ENCODE results near the gene TRAF2.

The TRAF2 gene

GRCh38 chr9:136953771-136954269 is 67.5 kb downstream of the TRAF2 start:
- TF ChIP-seq CTCF (conservative IDR thresholded peaks at IDR 0.05; ENCODE audit: control insufficient read depth, insufficient read depth, low read depth, low read length) = no peak
- H3K4me3 ChIP-seq (ENCODE audit: control insufficient read depth, low read depth, low read length) = no peak overlapping the region
- DNase-seq (ENCODE audit: low read depth) = no peak

GRCh38 chr9:136954270-136955083 is 68.2 kb downstream of the TRAF2 start:
- no peak overlapping the region for H3K4me3 ChIP-seq (ENCODE audit: control insufficient read depth, low read depth, low read length)
- DNase-seq (ENCODE audit: low read depth) = no peak
- no peak for TF ChIP-seq CTCF (conservative IDR thresholded peaks at IDR 0.05; ENCODE audit: control insufficient read depth, insufficient read depth, low read depth, low read length)

GRCh38 chr9:136955202-136955942 is 69.1 kb downstream of the TRAF2 start:
- no peak overlapping the region for H3K4me3 ChIP-seq (ENCODE audit: control insufficient read depth, low read depth, low read length)
- DNase-seq (ENCODE audit: low read depth) = no peak
- TF ChIP-seq CTCF (conservative IDR thresholded peaks at IDR 0.05; ENCODE audit: control insufficient read depth, insufficient read depth, low read depth, low read length) = no peak

GRCh38 chr9:136955943-136956335 is 69.6 kb downstream of the TRAF2 start:
- TF ChIP-seq CTCF (conservative IDR thresholded peaks at IDR 0.05; ENCODE audit: control insufficient read depth, insufficient read depth, low read depth, low read length) = no peak
- DNase-seq (ENCODE audit: low read depth) = no peak
- H3K4me3 ChIP-seq (ENCODE audit: control insufficient read depth, low read depth, low read length) = no peak overlapping the region

GRCh38 chr9:136956604-136957003 is 70.3 kb downstream of the TRAF2 start:
- no peak for TF ChIP-seq CTCF (conservative IDR thresholded peaks at IDR 0.05; ENCODE audit: control insufficient read depth, insufficient read depth, low read depth, low read length)
- DNase-seq (ENCODE audit: low read depth) = no peak
- no peak overlapping the region for H3K4me3 ChIP-seq (ENCODE audit: control insufficient read depth, low read depth, low read length)

- no peak overlapping the region for H3K4me3 ChIP-seq (ENCODE audit: control insufficient read depth, low read depth, low read length)
- no peak for DNase-seq (ENCODE audit: low read depth)
- no peak for TF ChIP-seq CTCF (conservative IDR thresholded peaks at IDR 0.05; ENCODE audit: control insufficient read depth, insufficient read depth, low read depth, low read length)
Measured at GRCh38 chr9:136957461-136957860, 71.1 kb downstream of the TRAF2 start.

All from fibroblast of mammary gland (primary cell).